ENCODE data around the gene ZNF649.

GRCh38 chr19:51926426-51926783, 21.6 kb upstream of the ZNF649 start:
- TF ChIP-seq CTCF (conservative IDR thresholded peaks at IDR 0.05; ENCODE audit: low read depth, low read length) (no peak), EZH2 (IDR thresholded peaks at IDR 0.05; ENCODE audit: borderline replicate concordance, low read depth, low read length, poor library complexity, severe bottlenecking) (no peak)

Measured in A673 (cell line).